Inferior parietal cortex (tissue), 1 donor: ENCODE results near the gene CHST12.
A peak's percentile ranks its signal among the peaks of the same experiment; 100 is the strongest.
"Not testable (repeated sequence)": the region's sequence is repeated elsewhere in the genome, so short reads cannot be mapped to it uniquely, and the experiment has no call there.

Source experiments
- DNase-seq: peaks from one replicate; pipeline ENCODE4 v3.0.0-alpha.2; 2016; ENCODE audit errors: extremely low spot score

The CHST12 gene

GRCh38 chr7:2378125-2378524 lies 25.3 kb upstream of the CHST12 start:
- DNase-seq: not testable (repeated sequence)

GRCh38 chr7:2379161-2379560 lies 24.2 kb upstream of the CHST12 start:
- DNase-seq: no peak

- DNase-seq: no peak
Observed at GRCh38 chr7:2379821-2380450, 23.5 kb upstream of the CHST12 start.

- DNase-seq: no peak
Observed at GRCh38 chr7:2380461-2380860, 22.9 kb upstream of the CHST12 start.

GRCh38 chr7:2381227-2381626 lies 22.2 kb upstream of the CHST12 start:
- DNase-seq: no peak

GRCh38 chr7:2381881-2382509 lies 21.4 kb upstream of the CHST12 start:
- DNase-seq: no peak

GRCh38 chr7:2383543-2384274 lies 19.7 kb upstream of the CHST12 start:
- no peak for DNase-seq

- DNase-seq: no peak
Observed at GRCh38 chr7:2384354-2385243, 18.8 kb upstream of the CHST12 start.

- DNase-seq: not testable (repeated sequence)
Observed at GRCh38 chr7:2386122-2386521, 17.3 kb upstream of the CHST12 start.

- no peak for DNase-seq
Observed at GRCh38 chr7:2386964-2387669, 16.3 kb upstream of the CHST12 start.

GRCh38 chr7:2387897-2388636 lies 15.3 kb upstream of the CHST12 start:
- no peak for DNase-seq

- no peak for DNase-seq
Observed at GRCh38 chr7:2388637-2388954, 14.8 kb upstream of the CHST12 start.

GRCh38 chr7:2390020-2390816 lies 13.2 kb upstream of the CHST12 start:
- DNase-seq: peak; percentile 51

GRCh38 chr7:2393706-2394105 lies 9.7 kb upstream of the CHST12 start:
- DNase-seq: no peak

- DNase-seq: no peak
Observed at GRCh38 chr7:2394566-2395082, 8.8 kb upstream of the CHST12 start.

GRCh38 chr7:2398506-2398905 lies 4.9 kb upstream of the CHST12 start:
- DNase-seq: no peak

- peak; percentile 57 for DNase-seq
Observed at GRCh38 chr7:2399848-2400587, 3.4 kb upstream of the CHST12 start.

- DNase-seq: no peak
Observed at GRCh38 chr7:2402687-2403013, 761 bp upstream of the CHST12 start.
